H1 (cell line): ENCODE results near the gene CROCC2.

Source experiments
- CEBPB ChIP-seq: IDR thresholded peaks from 2 replicates; pipeline ENCODE4 v1.6.1; 2012; ENCODE audit warnings: low read depth, low read length
- CTCF ChIP-seq, 3 experiments: IDR thresholded peaks; 1 replicate in 2 of 3; 2 replicates in 1 of 3; pipeline versions ENCODE4 v1.5.1 to v1.6.1; 2011; ENCODE audit warnings: low read length in 3 of 3, mild to moderate bottlenecking in 3 of 3, inconsistent platforms in 2 of 3, low read depth in 1 of 3, moderate library complexity in 1 of 3; ENCODE audit not compliant: insufficient read depth in 1 of 3; ENCODE audit errors: control extremely low read depth in 1 of 3
- EP300 ChIP-seq, 2 experiments: IDR thresholded peaks; 1 replicate in 1 of 2; 2 replicates in 1 of 2; pipeline ENCODE4 v1.6.1; 2011 to 2012; ENCODE audit warnings: low read depth in 2 of 2, low read length in 2 of 2, mild to moderate bottlenecking in 2 of 2, borderline replicate concordance in 1 of 2, inconsistent platforms in 1 of 2, moderate library complexity in 1 of 2
- NANOG ChIP-seq: IDR thresholded peaks from 2 replicates; pipeline ENCODE4 v1.6.1; 2011; ENCODE audit warnings: low read length, low read depth, mild to moderate bottlenecking, inconsistent platforms; ENCODE audit not compliant: insufficient read depth, poor library complexity, severe bottlenecking
- POLR2A ChIP-seq, 2 experiments: IDR thresholded peaks; 1 replicate in 1 of 2; 2 replicates in 1 of 2; pipeline ENCODE4 v1.6.1; 2011; ENCODE audit warnings: low read depth in 2 of 2, low read length in 2 of 2, mild to moderate bottlenecking in 2 of 2; ENCODE audit errors: control extremely low read depth in 1 of 2
- POLR2AphosphoS5 ChIP-seq: IDR thresholded peaks from 2 replicates; pipeline ENCODE4 v1.6.1; 2011; ENCODE audit warnings: low read depth, low read length
- RBBP5 ChIP-seq: IDR thresholded peaks from 2 replicates; pipeline ENCODE4 v1.7.1; 2012; ENCODE audit warnings: low read depth, mild to moderate bottlenecking, inconsistent platforms, low read length, moderate library complexity, borderline replicate concordance
- YY1 ChIP-seq: IDR thresholded peaks from 2 replicates; pipeline ENCODE4 v1.6.1; 2011; ENCODE audit warnings: low read depth, mild to moderate bottlenecking, low read length

- TF ChIP-seq EP300 (IDR thresholded peaks at IDR 0.05; ENCODE audit: borderline replicate concordance in 1 of 2, low read depth in 2 of 2, low read length in 2 of 2) = no peak
- no peak for TF ChIP-seq RBBP5
- no peak for TF ChIP-seq POLR2A (IDR thresholded peaks at IDR 0.05; ENCODE audit: control extremely low read depth in 1 of 2, low read depth in 2 of 2, low read length in 2 of 2)
- TF ChIP-seq CEBPB = no peak
- TF ChIP-seq POLR2AphosphoS5 = no peak
- no peak for TF ChIP-seq YY1
- TF ChIP-seq NANOG = no peak
- TF ChIP-seq CTCF (IDR thresholded peaks at IDR 0.05; ENCODE audit: control extremely low read depth in 1 of 3, insufficient read depth in 1 of 3, low read depth in 1 of 3, low read length in 3 of 3) = no peak
These were observed 89.2 kb downstream of the CROCC2 start for GRCh38 chr2:240995041-240996021.
